Dendritic cell treated with granulocyte-macrophage colony-stimulating factor and Interleukin-4, amounts not matched to agents 40 ng/mL and 50 ng/mL, for 4 days (primary cell): ENCODE data around the gene GREM1.

Experiments
- H3K27ac Mint-ChIP-seq: one replicate; pipeline ENCODE4 v1.8.0; 2022; ENCODE audit warnings: mild to moderate bottlenecking, mixed read lengths
- H3K27me3 Mint-ChIP-seq: one replicate; pipeline ENCODE4 v1.8.0; 2022; ENCODE audit warnings: mild to moderate bottlenecking, mixed read lengths
- H3K36me3 Mint-ChIP-seq: one replicate; pipeline ENCODE4 v1.8.0; 2022; ENCODE audit warnings: low read depth, mixed read lengths
- H3K4me1 Mint-ChIP-seq: one replicate; pipeline ENCODE4 v1.8.0; 2022; ENCODE audit warnings: low read depth, mixed read lengths
- H3K4me3 Mint-ChIP-seq: one replicate; pipeline ENCODE4 v1.8.0; 2022; ENCODE audit warnings: mild to moderate bottlenecking, moderate library complexity, mixed read lengths
- H3K9me3 Mint-ChIP-seq: one replicate; pipeline ENCODE4 v1.8.0; 2022; ENCODE audit warnings: mixed read lengths
- intact Hi-C: fragments of 100-400 bp; cut with micrococcal nuclease; formaldehyde crosslinking; loops from one replicate; pipeline ENCODE4 v1.15.0; 2022

GREM1 gene

GRCh38 chr15:32730677-32731654 lies 13.2 kb downstream of the GREM1 start:
- H3K27me3 Mint-ChIP-seq, result peaks cover 37% of the 10 kb centered on the region
- H3K9me3 Mint-ChIP-seq, result peaks cover 8% of the 10 kb centered on the region
- intact Hi-C loops, result loop anchor here (10.0 kb wide), 1 partner anchor 64 kb away; no protein-coding TSS in a partner anchor
- H3K27ac Mint-ChIP-seq, result no peak overlapping the region
- H3K36me3 Mint-ChIP-seq, result no peaks in the 10 kb centered on the region
- H3K4me1 Mint-ChIP-seq, result peaks cover 11% of the 10 kb centered on the region
- H3K4me3 Mint-ChIP-seq, result no peak overlapping the region

- H3K9me3 Mint-ChIP-seq, result no peaks in the 10 kb centered on the region
- peaks cover 11% of the 10 kb centered on the region for H3K4me1 Mint-ChIP-seq
- intact Hi-C loops, result loop anchor here (10.0 kb wide), 1 partner anchor 62 kb away; no protein-coding TSS in a partner anchor
- peaks cover 29% of the 10 kb centered on the region for H3K27me3 Mint-ChIP-seq
- no peak overlapping the region for H3K27ac Mint-ChIP-seq
- H3K4me3 Mint-ChIP-seq, result no peak overlapping the region
- no peaks in the 10 kb centered on the region for H3K36me3 Mint-ChIP-seq
Observed at GRCh38 chr15:32732574-32733157, 14.9 kb downstream of the GREM1 start.

- Mint-ChIP-seq H3K9me3 (no peaks in the 10 kb centered on the region), H3K36me3 (no peaks in the 10 kb centered on the region), H3K4me3 (no peak overlapping the region), H3K27me3 (peaks cover 29% of the 10 kb centered on the region), H3K4me1 (peaks cover 11% of the 10 kb centered on the region), H3K27ac (no peak overlapping the region)
- intact Hi-C loops, result loop anchor here (10.0 kb wide), 1 partner anchor 62 kb away; no protein-coding TSS in a partner anchor
Observed at GRCh38 chr15:32733281-32733680, 15.5 kb downstream of the GREM1 start.

- intact Hi-C loops, result loop anchor here (10.0 kb wide), 1 partner anchor 59 kb away; no protein-coding TSS in a partner anchor
- no peak overlapping the region for H3K4me3 Mint-ChIP-seq
- H3K4me1 Mint-ChIP-seq, result peaks cover 3% of the 10 kb centered on the region
- no peak overlapping the region for H3K27ac Mint-ChIP-seq
- no peaks in the 10 kb centered on the region for H3K36me3 Mint-ChIP-seq
- H3K9me3 Mint-ChIP-seq, result peaks cover 5% of the 10 kb centered on the region
- peaks cover 18% of the 10 kb centered on the region for H3K27me3 Mint-ChIP-seq
Observed at GRCh38 chr15:32735989-32736700, 18.3 kb downstream of the GREM1 start.

GRCh38 chr15:32736701-32737061 lies 18.9 kb downstream of the GREM1 start:
- intact Hi-C loops, result loop anchor here (10.0 kb wide), 1 partner anchor 58 kb away; no protein-coding TSS in a partner anchor

GRCh38 chr15:32737304-32737703 lies 19.5 kb downstream of the GREM1 start:
- Mint-ChIP-seq H3K9me3 (peaks cover 5% of the 10 kb centered on the region), H3K4me3 (no peak overlapping the region), H3K27me3 (peaks cover 10% of the 10 kb centered on the region), H3K27ac (no peak overlapping the region), H3K36me3 (no peaks in the 10 kb centered on the region), H3K4me1 (no peaks in the 10 kb centered on the region)
- intact Hi-C loops, result loop anchor here (10.0 kb wide), 1 partner anchor 57 kb away; no protein-coding TSS in a partner anchor

More at GRCh38 chr15:32736701-32737061, 18.9 kb downstream of the GREM1 start:
- peaks cover 5% of the 10 kb centered on the region for H3K9me3 Mint-ChIP-seq
- no peaks in the 10 kb centered on the region for H3K36me3 Mint-ChIP-seq
- H3K4me1 Mint-ChIP-seq, result no peaks in the 10 kb centered on the region
- H3K27ac Mint-ChIP-seq, result no peak overlapping the region
- H3K27me3 Mint-ChIP-seq, result peaks cover 14% of the 10 kb centered on the region
- no peak overlapping the region for H3K4me3 Mint-ChIP-seq

- Mint-ChIP-seq H3K27me3 (peaks cover 8% of the 10 kb centered on the region), H3K4me1 (no peaks in the 10 kb centered on the region), H3K9me3 (peaks cover 5% of the 10 kb centered on the region), H3K4me3 (no peak overlapping the region), H3K36me3 (no peaks in the 10 kb centered on the region), H3K27ac (no peak overlapping the region)
- intact Hi-C loops, result loop anchor here (10.0 kb wide), 1 partner anchor 56 kb away; no protein-coding TSS in a partner anchor
Observed at GRCh38 chr15:32738666-32739065, 20.9 kb downstream of the GREM1 start.

- Mint-ChIP-seq H3K27me3 (peaks cover 7% of the 10 kb centered on the region), H3K4me3 (no peak overlapping the region), H3K36me3 (no peaks in the 10 kb centered on the region), H3K4me1 (no peaks in the 10 kb centered on the region), H3K9me3 (peaks cover 5% of the 10 kb centered on the region), H3K27ac (no peak overlapping the region)
- intact Hi-C loops, result loop anchor here (10.0 kb wide), 1 partner anchor 55 kb away; no protein-coding TSS in a partner anchor
Observed at GRCh38 chr15:32739522-32740063, 21.8 kb downstream of the GREM1 start.

- peaks cover 3% of the 10 kb centered on the region for H3K27me3 Mint-ChIP-seq
- intact Hi-C loops, result no loop called here
- peaks cover 5% of the 10 kb centered on the region for H3K9me3 Mint-ChIP-seq
- no peak overlapping the region for H3K27ac Mint-ChIP-seq
- H3K4me1 Mint-ChIP-seq, result no peaks in the 10 kb centered on the region
- H3K4me3 Mint-ChIP-seq, result no peak overlapping the region
- H3K36me3 Mint-ChIP-seq, result no peaks in the 10 kb centered on the region
Observed at GRCh38 chr15:32743411-32744140, 25.8 kb downstream of the GREM1 start.

GRCh38 chr15:32746116-32746857 lies 28.5 kb downstream of the GREM1 start:
- Mint-ChIP-seq H3K27me3 (peaks cover 5% of the 10 kb centered on the region), H3K36me3 (no peaks in the 10 kb centered on the region), H3K4me1 (no peaks in the 10 kb centered on the region), H3K9me3 (no peaks in the 10 kb centered on the region), H3K4me3 (no peak overlapping the region), H3K27ac (no peak overlapping the region)
- intact Hi-C loops, result no loop called here

GRCh38 chr15:32747921-32748342 lies 30.1 kb downstream of the GREM1 start:
- Mint-ChIP-seq H3K4me3 (no peak overlapping the region), H3K4me1 (no peaks in the 10 kb centered on the region), H3K9me3 (no peaks in the 10 kb centered on the region), H3K27ac (no peak overlapping the region), H3K27me3 (peaks cover 5% of the 10 kb centered on the region), H3K36me3 (no peaks in the 10 kb centered on the region)
- intact Hi-C loops, result no loop called here

- H3K4me3 Mint-ChIP-seq, result no peak overlapping the region
- H3K27ac Mint-ChIP-seq, result no peak overlapping the region
- peaks cover 4% of the 10 kb centered on the region for H3K27me3 Mint-ChIP-seq
- intact Hi-C loops, result no loop called here
- no peaks in the 10 kb centered on the region for H3K36me3 Mint-ChIP-seq
- H3K9me3 Mint-ChIP-seq, result no peaks in the 10 kb centered on the region
- H3K4me1 Mint-ChIP-seq, result no peaks in the 10 kb centered on the region
Observed at GRCh38 chr15:32750979-32751378, 33.2 kb downstream of the GREM1 start.
